ENCODE data around the gene SERHL2.
"Not testable (repeated sequence)": the region's sequence is repeated elsewhere in the genome, so short reads cannot be mapped to it uniquely, and the experiment has no call there.

SERHL2 gene

DNA sequence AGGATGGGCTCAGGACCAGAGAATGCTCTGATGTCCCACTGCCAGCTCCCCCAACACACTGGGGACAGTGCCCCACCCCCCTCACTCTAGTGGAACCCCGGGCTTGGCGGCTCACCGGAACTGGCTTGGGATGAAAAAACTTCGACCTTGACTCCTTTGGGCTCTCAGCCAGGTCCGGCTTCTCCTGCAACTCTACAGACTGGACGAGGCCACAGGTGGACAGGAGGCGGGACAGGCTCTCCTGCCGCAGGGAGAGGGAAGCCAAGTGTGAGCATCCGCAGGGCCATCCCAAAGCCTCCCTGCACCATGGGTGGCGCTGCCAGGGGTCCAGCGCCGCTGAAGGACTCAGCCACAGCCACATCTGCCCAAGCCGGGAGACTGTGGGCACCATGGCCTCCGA is 37.9 kb upstream of the SERHL2 start:
- TF ChIP-seq, protein P1, sequence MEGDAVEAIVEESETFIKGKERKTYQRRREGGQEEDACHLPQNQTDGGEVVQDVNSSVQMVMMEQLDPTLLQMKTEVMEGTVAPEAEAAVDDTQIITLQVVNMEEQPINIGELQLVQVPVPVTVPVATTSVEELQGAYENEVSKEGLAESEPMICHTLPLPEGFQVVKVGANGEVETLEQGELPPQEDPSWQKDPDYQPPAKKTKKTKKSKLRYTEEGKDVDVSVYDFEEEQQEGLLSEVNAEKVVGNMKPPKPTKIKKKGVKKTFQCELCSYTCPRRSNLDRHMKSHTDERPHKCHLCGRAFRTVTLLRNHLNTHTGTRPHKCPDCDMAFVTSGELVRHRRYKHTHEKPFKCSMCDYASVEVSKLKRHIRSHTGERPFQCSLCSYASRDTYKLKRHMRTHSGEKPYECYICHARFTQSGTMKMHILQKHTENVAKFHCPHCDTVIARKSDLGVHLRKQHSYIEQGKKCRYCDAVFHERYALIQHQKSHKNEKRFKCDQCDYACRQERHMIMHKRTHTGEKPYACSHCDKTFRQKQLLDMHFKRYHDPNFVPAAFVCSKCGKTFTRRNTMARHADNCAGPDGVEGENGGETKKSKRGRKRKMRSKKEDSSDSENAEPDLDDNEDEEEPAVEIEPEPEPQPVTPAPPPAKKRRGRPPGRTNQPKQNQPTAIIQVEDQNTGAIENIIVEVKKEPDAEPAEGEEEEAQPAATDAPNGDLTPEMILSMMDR (IDR thresholded peaks at IDR 0.05; ENCODE audit: insufficient read depth, low read length, missing control alignments), result no peak

DNA sequence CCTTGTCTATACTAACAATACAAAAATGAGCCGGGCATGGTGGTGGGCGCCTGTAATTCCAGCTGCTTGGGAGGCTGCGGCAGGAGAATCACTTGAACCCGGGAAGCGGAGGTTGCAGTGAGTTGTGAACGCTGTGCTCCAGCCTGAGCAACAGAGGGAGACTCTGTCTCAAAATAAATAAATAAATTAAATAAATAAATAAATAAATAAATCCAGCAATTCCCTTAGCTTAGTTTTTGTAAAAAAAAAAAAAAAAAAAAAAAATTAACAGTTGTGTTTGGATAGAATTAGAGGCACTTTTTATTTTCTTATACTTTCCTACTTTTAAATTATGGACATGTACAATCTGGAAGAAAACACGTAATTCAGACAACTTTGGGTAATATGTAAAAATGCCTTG is 36.7 kb upstream of the SERHL2 start:
- CTCF ChIA-PET; DNase-seq (ENCODE audit: low read depth, low spot score); POLR2A ChIA-PET; H3K4me3 ChIP-seq (ENCODE audit: low read depth, low read length): not testable (repeated sequence)

More for the DNA sequence above, 37.9 kb upstream of the SERHL2 start:
- DNase-seq (ENCODE audit: low read depth, low spot score), result no peak
- ChIA-PET CTCF (no interaction called here), POLR2A (no interaction called here)
- H3K4me3 ChIP-seq (ENCODE audit: low read depth, low read length), result no peak overlapping the region

DNA sequence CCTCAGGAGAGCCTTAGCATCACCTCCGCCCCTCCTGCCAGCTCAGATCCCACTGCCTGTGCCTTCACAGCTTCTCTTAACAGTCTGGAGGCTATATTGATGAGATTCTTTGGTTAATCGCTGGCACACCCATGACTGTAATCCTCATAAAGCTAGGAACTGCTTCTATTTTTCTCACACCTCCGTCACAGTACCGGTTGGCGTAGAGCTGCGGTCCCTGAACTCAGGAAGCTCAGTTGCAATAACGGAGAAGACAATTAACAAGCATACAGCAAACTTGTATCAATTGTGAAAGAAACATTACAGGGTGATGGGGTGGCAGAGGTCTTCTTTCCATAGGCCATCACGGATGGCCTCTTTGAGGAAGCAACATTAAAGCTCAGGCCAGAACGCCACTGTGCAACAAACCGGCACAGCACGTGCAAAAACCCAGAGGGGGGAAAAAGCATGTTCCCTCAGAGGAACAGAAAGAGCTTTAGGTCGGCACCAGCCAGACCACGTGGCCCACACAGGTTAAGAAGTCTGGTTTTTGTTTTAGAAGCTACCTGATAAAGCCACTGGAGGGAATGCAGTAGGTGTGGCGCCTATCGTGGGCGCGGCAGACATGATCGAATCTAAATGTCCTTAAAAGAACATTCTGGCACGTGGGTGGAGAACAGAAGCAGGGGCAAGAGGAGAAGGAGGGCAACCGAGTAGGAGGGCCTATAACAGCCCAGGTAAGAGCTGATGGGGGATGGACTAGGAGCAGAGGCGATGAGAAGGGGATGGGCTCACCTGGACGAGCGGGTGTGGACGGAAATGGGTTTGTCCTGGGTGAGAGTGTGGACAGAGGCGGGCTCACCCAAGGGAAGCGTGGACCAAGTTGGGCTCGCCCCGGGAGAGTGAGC is 34.9 kb upstream of the SERHL2 start:
- DNase-seq (ENCODE audit: low read depth, low spot score); CTCF ChIA-PET; POLR2A ChIA-PET: not testable (repeated sequence)
- H3K4me3 ChIP-seq (ENCODE audit: low read depth, low read length), result peak overlapping the region; percentile 72

DNA sequence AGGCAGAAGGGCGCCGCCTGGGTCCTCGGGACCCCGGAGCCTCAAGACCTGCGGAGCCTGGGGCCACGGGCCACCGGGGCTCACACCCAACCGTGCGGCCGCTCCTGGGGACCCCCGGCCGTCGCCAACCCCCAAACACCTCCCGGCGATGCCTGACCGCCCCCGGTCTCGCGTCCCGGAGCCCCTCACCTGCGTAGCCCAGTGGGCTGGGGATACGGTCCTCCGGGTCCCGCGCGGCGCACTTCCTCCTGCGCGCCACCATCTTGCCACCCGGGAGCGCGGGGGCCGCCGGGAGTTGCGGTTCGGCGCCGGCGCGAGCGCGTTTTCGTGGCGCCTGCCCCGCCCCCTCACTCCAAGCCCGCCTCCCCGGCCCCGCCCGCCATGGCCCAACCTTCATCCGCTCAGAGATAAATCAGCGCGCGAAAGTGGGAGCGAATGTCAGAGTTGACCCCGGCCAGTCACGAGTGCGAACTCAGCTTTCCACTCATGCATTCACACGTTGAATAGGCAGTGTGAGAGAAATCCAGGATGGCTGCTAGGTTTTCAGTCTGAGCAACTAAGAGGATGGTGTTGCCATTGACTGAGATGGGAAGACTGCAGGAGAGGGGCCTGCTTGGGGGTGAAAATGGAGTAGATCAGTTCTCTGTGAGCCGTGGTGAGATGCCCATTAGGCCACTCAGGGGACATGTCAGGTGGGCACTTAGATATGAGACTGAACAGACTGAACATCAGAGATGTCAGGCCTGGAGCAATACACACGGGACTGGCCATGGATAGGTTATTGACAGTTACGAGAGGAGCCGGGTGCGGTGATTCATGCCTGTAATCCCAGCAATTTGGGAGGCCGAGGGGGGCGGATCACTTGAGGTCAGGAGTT is 34.0 kb upstream of the SERHL2 start, which contains the start of gene RRP7A:
Gene RRP7A, minus strand, starts transcription at position 272 of the 877 bp plus-strand sequence. Its CDS starts 10 bp downstream, at position 262.
- CTCF ChIA-PET, result no interaction called here
- H3K4me3 ChIP-seq (ENCODE audit: low read depth, low read length), result peak within 1 kb of the TSS; percentile 72
- TF ChIP-seq, protein P1 (IDR thresholded peaks at IDR 0.05; ENCODE audit: insufficient read depth, low read length, missing control alignments), result no peak
- POLR2A ChIA-PET, result no interaction called here
- no peak for DNase-seq (ENCODE audit: low read depth, low spot score)

DNA sequence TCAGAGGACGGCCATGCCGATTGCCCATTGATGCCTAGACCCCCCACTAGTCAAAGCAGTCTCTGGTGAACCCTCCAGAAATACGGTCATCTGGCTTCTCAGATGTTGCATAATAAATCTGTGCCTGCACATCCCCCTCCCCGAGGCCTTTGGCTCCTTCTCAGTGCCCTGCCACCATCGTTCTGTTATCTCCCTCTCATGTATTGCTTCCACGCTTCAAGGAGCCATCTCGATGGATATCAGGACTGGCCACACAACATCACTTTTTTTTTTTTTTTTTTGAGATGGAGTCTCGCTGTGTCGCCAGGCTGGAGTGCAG is 32.6 kb upstream of the SERHL2 start:
- POLR2A ChIA-PET, result no interaction called here
- TF ChIP-seq, protein P1 (IDR thresholded peaks at IDR 0.05; ENCODE audit: insufficient read depth, low read length, missing control alignments), result no peak
- CTCF ChIA-PET, result no interaction called here
- no peak for DNase-seq (ENCODE audit: low read depth, low spot score)
- no peak overlapping the region for H3K4me3 ChIP-seq (ENCODE audit: low read depth, low read length)

DNA sequence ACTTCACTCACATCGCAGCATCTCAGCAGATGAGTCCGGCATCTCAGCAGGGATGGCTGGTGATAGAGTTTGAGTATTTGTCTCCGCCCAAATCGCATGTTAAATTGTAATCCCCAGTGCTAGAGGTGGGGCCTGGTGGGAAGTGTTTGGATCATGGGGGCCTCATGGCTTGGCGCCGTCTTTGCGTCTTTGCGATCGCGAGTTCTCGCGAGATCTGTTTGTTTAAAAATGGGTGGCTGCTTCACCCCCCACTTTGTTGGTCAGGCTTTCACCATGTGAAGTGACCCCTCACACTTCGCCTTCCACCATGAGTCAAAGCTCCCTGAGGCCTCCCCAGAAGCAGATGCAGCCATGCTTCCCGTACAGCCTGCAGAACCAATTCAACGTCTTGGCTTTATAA is 31.2 kb upstream of the SERHL2 start:
- DNase-seq (ENCODE audit: low read depth, low spot score), result no peak
- ChIA-PET CTCF (no interaction called here), POLR2A (no interaction called here)
- TF ChIP-seq, protein P1 (IDR thresholded peaks at IDR 0.05; ENCODE audit: insufficient read depth, low read length, missing control alignments), result no peak
- no peak overlapping the region for H3K4me3 ChIP-seq (ENCODE audit: low read depth, low read length)

DNA sequence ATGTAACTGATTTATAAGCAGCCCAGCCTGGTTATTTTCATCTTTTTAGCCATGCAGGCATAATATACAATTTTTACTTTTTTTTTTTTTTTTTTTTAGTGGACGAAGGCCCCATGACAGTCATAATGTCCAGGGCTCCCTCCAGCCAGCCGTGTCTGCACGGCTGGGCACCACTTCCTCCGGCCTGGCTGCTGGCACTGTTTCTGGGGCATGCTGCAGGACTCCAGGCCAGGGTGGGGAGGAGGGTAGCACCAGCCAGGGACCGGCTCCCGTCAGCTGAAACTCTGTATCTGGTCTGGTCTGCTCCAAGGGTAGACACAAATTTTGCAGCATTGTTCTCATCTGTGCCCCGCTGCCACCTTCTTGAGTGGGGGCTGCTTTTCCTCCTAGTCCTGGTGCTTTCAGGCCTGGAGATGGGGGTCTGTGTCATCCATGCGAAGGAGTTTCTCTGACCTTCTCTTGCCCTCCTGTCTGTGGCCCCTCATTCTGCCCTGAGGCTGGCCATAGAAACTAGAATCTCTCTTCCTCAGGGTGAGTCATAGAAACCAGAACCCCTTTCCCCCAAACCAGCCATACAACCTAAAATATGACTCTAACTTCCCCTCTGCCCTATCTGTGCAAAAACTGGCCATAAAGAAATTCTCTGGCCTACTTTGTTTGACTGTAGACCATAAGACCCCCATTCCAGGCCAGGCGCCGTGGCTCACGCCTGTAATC is 25.0 kb upstream of the SERHL2 start:
- TF ChIP-seq, protein P1 (IDR thresholded peaks at IDR 0.05; ENCODE audit: insufficient read depth, low read length, missing control alignments), result no peak
- CTCF ChIA-PET, result no interaction called here
- POLR2A ChIA-PET, result no interaction called here
- no peak overlapping the region for H3K4me3 ChIP-seq (ENCODE audit: low read depth, low read length)
- DNase-seq (ENCODE audit: low read depth, low spot score), result no peak

DNA sequence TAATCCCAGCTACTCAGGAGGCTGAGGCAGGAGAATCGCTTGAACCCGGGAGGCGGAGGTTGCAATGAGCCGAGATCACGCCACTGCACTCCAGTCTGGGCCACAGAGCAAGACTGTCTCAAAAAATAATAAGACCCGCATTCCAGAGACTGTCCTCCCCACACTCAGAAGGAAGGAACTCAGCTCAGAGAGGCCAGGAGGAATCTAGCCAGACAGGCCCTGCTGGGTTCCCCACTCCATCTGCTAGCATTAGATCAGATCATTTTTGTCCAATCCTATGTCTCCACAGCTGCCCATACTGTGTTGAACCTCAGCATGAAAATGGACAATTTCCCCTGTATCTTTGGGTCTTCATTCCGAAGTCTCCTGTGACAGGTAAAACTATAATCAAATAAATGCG is 24.3 kb upstream of the SERHL2 start:
- CTCF ChIA-PET; POLR2A ChIA-PET; H3K4me3 ChIP-seq (ENCODE audit: low read depth, low read length); DNase-seq (ENCODE audit: low read depth, low spot score): not testable (repeated sequence)

DNA sequence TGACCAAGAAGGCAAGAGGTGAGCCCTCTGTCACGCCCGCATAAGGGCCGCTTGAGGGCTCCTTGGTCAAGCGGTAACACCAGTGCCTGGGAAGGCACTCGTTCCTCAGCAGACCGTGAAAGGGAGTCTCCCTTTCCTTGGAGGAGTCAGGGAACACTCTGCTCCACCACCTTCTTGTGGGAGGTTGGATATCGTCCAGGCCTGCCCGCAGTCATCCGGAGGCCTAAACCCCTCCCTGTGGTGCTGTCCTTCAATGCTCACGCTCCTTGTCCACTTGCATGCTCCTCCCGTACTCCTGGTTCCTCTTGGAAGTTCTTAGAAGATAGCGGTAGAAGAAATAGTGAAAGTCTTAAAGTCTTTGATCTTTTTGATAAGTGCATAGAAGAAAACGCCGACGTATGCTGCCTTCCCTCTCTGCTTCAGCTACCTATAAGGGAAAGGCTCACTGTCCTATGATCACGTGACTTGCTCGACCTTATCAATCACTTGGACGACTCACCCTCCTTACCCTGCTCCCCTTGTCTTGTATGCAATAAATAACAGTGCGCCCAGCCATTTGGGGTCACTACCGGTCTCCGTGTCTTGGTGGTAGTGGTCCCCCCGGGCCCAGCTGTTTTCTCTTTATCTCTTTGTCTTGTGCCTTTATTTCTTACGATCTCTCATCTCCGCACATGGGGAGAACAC is 22.2 kb upstream of the SERHL2 start:
- CTCF ChIA-PET; DNase-seq (ENCODE audit: low read depth, low spot score); POLR2A ChIA-PET; H3K4me3 ChIP-seq (ENCODE audit: low read depth, low read length): not testable (repeated sequence)
